ENCODE results near the gene ST6GALNAC3.

The ST6GALNAC3 gene

DNA sequence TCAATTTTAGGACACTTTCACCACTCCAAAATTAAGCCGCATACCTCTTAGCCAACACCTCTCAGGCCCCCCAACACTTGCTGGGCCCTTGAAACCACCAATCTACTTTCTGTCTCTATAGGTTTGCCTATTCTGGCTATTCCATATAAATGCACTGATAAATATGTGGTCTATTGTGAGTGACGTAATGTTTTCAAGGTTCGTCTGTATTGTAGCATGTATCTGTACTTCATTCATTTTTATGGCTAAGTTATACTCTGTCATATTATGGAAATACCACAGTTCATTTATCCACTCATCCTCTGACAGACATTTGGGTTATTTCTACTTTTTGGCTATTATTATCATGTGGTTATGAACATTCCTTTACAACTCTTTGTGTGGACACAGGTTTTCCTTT lies 432.8 kb downstream of the ST6GALNAC3 start:
- DNase-seq (ENCODE audit: low read depth), result no peak

DNA sequence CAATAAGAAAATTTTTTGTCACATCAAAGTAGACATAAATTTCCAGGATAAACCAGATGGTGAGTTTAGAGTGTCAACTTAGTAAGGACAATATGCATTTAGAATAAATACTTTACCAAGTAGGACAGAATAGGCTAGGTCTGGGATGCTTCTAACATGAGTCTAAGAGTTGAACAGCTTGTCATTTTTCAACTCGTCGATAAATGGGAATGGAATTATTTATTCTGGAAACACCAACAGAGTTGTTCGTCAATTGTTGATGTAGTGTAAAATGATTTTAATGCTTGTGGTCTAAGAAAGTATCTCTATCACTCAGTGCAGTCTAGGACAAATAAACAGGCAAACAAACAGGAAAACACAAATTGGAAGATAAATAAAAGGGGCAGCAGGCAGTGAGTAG lies 434.3 kb downstream of the ST6GALNAC3 start:
- DNase-seq (ENCODE audit: low read depth), result no peak

DNA sequence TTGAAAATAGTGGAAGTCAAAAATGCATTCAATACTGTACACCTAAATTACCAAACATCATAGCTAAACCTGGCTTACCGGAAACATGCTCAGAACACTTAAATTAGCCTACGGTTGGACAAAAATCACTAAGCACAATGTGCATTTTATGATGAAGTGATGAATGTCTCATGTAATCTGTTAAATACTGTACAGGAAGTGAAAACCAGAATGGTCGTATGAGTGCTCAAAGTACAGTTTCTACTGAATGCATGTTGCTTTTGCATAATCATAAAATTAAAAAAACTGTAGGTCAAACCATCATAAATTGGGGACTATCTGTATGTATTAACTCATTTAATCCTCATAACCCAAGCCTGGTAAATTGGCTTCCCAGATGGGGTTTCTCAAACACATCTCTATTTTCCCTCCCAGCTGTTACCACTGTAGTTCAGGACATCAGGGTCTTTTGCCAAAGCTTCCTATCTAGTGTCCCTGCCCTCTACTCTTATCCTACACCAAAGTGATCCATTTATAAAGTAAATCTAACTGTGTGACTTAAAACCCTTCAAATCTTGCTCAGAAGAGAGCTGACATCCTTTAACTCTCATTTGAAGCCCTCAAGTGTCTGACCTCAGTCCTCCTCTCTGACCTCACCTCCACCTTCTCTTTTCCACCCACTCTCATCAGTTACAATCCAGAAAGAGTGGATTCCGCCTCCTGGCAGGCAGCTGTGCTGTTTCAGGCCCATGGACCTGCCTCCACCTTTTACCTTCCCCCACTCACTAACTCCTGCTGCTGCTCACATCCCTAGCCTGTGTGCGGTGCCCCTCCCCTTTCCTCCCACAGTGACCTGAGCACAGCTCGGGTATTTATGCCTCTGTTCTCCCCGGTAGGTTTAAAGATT lies 436.4 kb downstream of the ST6GALNAC3 start:
- no peak for DNase-seq (ENCODE audit: low read depth)

DNA sequence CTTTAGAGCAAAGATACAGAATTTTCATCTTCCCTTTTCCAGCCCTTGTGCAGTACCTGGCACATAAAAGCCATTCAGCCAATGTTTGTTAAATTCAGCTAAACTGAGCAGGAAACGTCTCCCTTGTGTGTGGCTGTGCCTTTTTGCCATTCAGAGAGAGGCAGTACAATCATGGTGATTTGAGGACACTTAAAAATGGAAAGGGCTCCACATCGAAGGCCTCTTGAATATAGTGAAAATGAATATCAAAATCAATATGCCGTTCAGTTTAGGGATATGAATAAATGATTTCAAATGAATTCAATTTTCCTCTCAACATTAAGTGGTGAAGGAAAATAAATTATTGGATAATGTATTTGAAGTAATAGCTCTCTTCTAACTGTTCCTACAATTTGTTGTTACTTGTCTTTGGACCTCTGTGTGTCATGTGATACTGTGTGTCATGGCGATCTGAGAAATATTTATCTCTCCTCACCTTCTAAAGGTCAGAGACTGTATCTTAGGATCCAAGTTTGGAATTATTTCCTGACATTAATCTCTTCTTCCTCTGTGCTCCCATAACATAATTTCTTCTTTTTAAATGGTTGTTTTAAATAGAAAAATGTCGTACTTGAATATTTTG lies 437.1 kb downstream of the ST6GALNAC3 start:
- no peak for DNase-seq (ENCODE audit: low read depth)

DNA sequence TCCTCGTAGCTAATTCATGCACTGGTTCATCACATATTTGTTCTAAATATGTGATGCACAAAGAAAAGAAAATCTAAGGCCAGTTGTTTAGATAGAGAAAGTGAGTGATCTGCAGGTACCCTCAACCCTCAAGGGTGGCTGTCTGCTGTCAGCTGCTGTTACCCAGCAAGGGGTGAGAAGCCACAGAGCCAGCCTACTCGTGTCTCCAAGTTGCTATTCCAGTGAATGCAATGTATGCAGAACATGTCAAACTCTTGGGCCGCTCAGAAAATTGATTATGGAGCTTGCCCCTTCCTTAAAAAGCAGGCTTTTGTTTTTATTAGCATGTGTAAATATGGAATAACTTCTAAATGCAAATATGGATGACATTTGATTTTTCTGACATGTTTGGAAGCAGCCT lies 456.4 kb downstream of the ST6GALNAC3 start:
- no peak for DNase-seq (ENCODE audit: low read depth)

DNA sequence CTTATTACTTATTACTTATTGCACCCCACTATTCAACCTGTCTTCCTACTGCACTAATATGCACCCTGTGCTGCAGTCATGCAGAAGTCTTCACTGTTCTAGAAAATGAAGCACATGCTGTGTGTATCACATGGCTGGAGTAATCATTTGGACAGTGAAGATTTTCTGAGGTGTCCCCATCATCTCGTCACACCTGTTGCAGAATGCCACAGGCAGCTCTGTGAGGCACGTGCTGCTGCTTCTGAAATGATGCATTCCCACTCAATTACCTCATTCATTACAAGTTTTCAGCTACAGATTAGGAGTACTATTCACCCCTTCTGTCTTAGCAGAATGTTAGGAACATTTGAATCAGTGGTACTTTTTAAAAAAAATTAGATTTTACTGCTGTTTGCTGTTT lies 467.1 kb downstream of the ST6GALNAC3 start:
- DNase-seq (ENCODE audit: low read depth), result no peak

DNA sequence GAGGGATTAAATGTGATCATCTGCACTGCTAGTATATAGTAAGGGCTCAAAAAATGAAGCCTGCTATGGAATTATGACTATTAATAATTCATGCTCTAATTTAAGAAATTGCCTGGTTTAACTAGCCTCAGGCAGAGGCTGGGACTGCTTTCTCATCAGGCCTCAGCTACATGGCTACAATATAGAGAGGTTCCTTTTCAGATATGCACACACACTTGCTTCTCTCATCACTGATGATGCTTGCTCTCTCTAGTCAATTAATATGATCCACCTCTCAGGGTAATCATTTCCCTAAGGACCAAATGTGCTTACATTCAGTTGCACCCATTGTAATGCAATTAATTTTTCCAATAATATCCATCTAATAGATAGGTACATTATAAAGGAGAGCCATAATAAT lies 467.8 kb downstream of the ST6GALNAC3 start:
- DNase-seq (ENCODE audit: low read depth), result no peak

DNA sequence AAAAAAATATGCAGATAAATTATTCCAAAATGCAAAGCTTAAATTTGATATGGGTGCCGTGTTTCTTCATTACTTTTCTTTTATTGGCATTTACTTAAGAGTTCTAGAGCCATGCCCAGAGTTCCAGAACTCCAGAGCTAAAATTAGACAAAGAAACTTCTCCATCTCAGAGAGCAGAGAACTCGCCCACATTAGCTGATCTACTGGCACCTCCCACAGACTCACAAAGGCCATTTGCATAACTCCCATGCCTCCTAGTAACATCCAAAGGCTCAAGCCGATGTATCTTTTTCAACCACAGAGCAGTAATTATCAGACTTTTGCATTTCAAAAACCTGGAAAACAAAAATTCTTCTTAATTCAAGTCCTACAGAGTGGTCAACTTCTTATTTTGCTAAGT lies 468.9 kb downstream of the ST6GALNAC3 start:
- DNase-seq (ENCODE audit: low read depth), result no peak

DNA sequence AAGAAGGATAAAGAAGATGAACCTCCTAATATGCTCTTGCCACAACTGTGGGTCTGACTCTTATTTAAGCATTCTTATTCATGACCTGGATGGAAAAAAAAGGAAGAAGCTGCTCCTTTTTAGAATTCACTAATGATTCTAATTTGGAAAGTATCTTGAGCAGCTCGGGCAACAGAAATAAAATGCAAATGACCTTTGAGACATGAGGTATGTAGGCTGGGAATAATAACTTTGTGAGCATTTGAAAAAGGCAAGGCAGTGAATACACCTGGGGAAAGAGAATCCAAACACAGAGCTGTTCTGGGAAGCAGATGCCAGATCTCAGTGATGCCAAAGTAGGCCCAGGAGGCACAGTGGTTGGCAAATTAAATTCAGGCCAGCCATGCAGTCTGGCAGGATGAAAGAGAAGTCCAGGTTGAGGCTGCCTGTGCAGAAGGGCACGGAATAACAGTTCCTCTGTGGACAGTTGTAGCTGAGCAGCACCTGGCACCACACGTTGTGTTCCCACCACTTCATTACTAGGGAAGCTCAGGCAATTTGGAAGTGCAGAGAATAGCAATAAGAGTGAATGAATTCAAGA lies 471.9 kb downstream of the ST6GALNAC3 start:
- no peak for DNase-seq (ENCODE audit: low read depth)

DNA sequence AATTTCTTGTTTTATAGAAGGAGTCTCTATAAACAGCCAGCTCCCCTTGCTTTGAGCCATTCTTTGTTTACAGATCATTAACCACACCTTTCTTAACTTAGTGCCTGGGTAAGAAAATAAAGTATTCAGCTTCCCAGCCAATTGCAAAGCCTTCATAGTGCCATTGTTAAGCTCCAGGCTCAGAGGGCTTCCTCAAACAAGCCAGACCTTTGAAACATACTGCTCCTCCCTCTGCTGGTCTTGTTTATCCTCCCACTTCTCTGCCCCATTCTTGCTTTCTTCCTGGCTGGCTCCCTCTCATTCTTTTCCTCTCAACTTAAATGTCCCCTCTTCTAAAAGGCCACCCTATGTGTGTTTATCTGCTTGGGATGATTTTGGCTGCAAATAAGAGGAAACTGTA lies 473.4 kb downstream of the ST6GALNAC3 start:
- no peak for DNase-seq (ENCODE audit: low read depth)

DNA sequence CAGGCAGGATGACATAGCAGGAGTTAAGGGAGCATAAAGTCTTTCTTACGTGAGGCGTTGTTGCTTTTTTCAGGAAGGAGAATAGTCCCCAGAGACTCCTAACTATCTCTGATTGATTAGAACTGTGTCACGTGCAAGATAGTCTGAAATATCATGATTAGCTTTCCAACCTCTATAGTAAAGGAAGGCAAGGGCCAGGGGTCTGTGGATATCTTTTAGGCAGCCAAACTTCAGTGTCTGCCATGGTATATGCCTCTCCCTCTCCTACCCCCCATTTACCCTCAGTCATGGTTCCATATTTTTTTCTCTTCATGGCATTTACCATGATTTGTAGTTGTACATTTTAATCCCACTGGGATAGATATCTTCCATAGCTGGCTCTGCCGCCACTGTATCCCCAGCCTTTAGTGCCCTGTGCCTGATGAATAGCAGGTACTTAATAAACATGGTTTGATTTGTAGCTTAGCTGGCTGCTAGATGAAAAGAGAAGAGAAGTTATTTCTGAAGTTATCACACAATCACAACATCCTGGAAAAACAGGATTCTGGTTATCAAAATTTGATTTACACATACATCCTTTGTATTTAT lies 474.1 kb downstream of the ST6GALNAC3 start:
- DNase-seq (ENCODE audit: low read depth), result no peak

DNA sequence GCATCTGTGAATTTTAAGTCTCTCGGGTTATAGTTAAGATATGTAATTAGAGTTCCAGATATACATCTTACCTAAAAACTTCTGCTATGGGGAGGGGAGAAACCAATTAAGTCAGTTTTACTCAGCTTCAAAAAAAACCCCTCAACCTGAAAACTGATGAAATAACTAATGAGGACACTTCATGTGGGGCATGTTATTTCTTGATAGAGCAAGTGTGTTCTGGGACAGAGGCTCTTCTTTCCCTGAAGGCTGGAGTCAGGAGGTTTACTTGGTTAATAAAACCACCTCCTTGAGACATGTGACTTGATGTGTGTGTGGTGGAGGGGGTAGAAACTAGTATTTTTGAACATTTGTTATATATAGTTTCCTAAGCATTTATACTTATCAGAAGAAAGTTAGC lies 479.7 kb downstream of the ST6GALNAC3 start:
- no peak for DNase-seq (ENCODE audit: low read depth)

DNA sequence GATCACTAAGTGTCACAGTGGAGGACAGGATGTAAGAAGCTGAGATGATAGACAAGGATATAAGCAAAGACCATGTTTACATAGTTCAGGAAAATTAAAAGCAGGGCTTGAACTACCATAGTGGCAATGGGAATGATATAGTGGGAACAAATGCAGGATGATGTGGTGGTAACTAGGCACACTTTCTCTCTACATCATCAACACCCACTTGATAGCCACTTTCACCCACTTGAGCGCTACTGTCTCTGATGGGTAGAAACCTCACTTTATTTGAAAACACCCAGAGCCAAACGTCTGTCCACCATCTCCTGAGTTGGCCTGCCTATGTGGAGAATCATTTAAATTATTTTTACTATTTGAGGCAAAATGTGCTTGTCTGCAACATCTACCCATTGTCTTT lies 487.7 kb downstream of the ST6GALNAC3 start:
- DNase-seq (ENCODE audit: low read depth), result no peak

DNA sequence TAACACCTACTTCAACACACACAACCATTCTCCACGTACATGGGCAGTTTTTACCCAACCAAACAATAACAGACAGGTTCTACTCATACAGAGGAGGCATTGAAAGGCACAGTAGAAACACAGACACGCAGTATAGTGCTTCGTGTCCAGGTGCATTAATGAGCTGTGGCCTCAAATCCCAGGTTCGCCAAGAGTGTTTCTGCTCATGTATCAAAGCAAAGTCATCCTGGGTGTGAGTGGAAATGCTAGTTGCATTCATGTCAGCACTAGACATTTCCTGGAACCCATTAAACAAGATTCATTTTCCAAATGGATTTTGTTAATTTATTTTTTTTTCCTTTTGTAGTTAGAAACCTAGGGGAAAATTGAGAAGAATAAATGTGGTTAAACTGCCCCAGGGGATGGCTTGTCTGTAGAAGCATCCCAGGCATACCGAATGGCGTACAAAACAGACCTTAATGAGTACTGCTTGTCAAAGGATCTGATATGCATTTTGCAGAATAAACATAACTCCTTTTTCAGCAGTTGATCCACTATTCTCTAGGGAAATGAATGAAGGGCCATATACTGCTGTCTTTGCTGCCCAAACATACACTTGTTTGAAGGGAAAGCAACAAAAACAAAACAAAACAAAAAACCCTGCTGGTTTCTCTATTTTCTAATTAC lies 494.2 kb downstream of the ST6GALNAC3 start:
- no peak for DNase-seq (ENCODE audit: low read depth)

DNA sequence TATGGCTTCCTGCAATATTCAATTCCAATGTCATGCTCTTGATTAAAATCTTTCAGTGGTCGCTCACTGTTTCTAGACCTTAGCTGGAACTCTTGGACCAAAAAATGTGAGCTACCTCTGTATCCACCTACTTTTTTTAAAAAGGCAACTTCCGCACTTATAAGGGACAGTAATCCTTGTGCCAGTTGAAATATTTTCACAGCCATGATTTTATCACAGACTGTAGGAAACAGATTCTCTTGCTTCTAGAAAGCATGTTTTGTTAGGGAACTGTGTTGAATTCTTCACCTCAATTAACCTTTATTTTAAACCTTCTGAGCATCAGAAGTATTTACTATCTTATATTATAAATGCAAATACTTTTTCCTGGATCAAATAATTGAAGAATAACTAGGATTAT lies 496.7 kb downstream of the ST6GALNAC3 start:
- no peak for DNase-seq (ENCODE audit: low read depth)

DNA sequence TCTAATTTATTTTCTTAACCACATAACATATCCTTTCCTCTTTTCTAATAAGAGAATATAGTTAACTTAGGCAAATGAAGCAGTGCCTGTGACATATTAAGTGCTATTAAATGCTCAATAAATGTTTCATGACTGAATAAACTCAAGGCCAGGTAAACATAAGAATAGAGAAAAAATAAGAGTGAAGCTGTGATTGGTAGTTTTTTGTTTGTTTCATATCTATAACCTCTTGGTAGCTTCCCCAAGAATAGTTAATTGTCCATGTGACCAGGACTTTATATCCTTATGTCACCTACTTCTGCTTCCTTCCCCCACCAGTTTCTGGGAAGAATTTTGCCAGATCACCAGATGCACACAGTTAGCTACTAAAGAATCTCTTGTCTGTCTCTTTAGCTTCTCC lies 497.7 kb downstream of the ST6GALNAC3 start:
- no peak for DNase-seq (ENCODE audit: low read depth)

DNA sequence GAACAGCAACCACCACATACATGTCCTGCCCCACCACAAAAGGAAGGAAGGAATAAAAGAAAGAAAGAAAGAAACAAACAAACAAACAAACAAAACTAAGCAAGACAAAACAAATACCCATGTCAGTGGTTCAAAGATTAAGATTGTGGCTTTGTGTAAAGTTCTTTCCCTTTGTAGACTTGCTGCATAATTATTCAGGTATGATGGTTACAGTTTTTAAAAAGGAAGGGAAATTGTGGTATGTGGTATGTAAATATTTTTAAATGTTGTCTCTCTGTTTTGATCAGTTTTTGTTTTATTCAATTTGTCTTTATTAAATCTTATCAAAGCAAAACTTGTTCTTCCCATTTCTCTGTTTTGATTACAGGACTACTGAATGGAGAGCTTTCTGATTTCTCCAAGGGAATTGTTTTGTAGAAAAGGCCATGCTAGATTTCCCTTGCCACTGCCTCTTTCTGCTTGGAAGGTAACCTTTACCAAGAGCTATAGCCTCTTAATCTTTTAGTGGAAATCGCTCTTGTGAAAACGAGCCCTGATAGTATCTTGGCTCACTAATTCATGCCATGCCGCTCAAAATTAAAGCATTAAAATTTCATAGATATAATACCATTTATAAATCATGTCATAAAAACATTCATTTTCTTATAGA lies 502.5 kb downstream of the ST6GALNAC3 start:
- DNase-seq (ENCODE audit: low read depth), result no peak

DNA sequence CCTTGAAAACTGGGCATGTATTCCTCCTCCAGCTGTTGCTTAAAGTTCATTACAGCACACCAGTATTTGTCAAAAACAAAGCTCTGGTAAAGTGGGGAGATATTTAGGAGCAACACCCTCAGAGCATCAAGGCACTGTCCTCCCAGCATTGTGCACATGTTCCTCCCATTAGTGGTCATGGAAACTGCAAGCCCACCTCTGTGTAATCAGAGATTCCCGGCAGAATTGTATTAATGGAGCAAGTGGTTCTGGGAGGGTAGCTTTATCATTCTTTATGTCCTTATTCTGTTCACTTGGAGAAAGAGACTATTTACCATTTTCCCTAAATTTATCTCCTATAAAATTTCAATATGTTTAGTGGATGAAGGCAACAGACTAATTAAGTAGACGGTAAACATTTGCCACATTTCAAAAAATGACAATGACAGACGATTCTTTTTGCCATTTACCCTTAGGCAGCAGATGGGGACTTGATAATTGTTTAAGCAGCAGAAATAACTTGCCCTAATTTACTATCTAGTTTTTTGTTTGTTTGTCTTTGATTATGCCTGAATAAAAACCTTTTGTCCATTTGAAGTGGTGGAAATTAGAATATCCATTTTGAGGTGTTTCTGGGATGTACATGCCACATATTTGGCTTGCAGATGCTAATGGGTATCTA lies 503.1 kb downstream of the ST6GALNAC3 start:
- DNase-seq (ENCODE audit: low read depth), result no peak

DNA sequence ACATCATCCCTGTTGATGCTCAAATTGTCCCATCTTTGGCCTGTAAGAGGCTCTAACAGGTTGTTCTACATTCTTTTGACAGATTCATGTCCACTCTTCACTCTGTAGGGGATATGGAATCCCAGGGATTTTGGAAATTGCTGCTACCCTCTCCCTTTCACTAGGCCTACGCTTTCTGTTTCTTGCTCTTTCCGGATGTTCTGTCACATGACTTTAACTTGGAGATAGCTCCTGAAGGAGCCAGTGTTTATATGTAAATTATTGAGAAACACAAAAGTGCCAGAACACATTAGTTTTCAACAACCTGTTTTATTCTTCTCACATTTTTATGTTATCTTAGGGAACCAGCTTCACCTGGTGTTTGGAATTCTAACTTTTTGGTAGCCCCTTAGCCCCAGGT lies 505.7 kb downstream of the ST6GALNAC3 start:
- no peak for DNase-seq (ENCODE audit: low read depth)

DNA sequence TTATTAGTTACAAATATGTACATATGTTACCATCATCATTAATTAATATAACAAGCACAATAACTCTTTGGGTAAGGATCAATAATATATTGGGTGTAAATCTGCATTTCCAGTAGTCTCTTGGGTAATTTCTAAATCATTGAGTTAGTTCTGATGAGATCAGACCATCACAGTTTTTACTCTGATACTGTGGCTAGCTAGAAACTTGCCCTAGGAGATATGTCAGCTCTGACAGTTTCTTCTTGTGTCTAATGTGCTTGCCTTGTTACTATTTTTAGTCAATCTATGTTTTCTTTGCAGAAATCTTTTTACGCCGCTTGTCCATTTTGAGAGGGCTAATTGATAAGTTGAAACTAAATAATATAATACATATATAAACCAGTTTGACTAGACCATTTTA lies 507.2 kb downstream of the ST6GALNAC3 start:
- no peak for DNase-seq (ENCODE audit: low read depth)

DNA sequence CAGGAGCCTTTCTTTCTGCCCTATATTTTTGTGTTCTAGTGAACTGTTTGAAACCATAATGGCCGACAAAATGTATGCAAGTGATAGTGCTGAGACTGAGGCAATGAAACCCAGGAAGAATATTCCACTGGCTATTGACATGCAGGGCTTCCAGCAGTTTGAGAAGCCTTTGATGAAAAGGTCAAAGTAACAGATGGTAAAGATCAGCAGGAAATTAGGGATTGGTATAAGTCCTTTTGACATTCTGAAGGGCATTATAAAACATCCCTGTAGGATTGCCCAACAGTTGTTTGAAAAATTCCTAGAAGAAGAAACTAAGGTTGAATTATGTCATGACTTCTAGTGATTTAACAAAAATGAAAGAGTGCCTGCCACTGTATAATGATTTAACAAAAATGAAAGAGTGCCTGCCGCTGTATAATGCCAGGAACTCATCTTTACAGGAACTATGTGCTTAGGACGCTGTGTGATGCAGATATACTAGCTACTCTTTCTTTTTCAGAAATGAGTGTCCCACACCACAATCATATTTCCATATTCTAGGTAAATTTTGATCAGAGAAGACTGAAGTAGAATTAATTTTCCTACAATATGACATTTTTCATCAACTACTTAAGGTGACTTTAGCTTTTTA lies 508.8 kb downstream of the ST6GALNAC3 start:
- DNase-seq (ENCODE audit: low read depth), result no peak

All from activated T-cell treated with anti-CD3 and anti-CD28 coated beads for 48 hours (primary cell).